Measurements from ENCODE around the gene MARCKSL1.
"Not testable (repeated sequence)": the region's sequence is repeated elsewhere in the genome, so short reads cannot be mapped to it uniquely, and the experiment has no call there.

Gene MARCKSL1

GRCh38 chr1:32333251-32333963 lies 2.6 kb downstream of the MARCKSL1 start:
- no peak for DNase-seq (ENCODE audit: low read depth, low spot score)

GRCh38 chr1:32332290-32333079 lies 3.5 kb downstream of the MARCKSL1 start:
- DNase-seq (ENCODE audit: low read depth, low spot score), result peak; percentile 76

DNA sequence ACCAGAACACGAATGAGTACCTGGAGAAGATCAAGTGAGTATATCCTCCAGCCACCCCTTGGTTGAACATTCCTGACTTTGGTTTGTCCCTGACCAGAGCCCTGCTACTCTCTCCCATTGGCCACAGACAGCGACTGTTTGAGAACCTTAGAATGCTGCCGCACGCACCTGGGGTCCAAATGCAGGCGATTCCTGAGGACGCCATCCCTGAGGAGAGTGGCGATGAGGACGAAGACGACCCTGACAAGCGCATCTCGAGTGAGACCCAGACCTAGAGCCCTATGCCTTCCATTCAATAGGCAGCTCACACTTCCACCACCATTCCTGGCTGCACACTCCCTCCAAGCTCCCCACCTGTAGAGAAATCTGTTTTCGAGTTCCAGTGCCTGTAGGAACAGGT lies 4.5 kb downstream of the MARCKSL1 start:
- no peak for DNase-seq (ENCODE audit: low read depth, low spot score)

DNA sequence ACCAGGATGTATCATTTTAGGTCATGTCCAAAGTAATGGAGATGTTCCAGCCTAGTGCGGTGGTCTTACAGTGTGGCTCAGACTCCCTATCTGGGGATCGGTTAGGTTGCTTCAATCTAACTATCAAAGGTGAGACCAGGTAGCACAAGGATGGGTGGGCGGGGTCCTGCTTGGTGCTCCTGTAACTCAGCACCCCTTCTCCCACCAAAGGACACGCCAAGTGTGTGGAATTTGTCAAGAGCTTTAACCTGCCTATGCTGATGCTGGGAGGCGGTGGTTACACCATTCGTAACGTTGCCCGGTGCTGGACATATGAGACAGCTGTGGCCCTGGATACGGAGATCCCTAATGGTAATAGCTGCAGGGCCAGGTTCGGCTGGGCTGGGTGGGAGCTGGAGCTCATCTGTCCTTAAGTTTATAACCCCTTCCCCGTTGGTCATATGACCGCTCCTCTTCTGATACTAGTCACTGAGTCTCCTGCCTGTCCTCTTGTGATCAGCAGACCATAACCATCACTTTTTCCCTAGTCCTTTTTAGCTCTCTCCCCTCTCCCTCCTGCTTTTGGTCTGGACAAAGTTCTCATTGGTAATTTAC lies 5.4 kb downstream of the MARCKSL1 start:
- DNase-seq (ENCODE audit: low read depth, low spot score), result no peak

GRCh38 chr1:32329931-32330466 lies 6.0 kb downstream of the MARCKSL1 start:
- no peak for DNase-seq (ENCODE audit: low read depth, low spot score)

DNA sequence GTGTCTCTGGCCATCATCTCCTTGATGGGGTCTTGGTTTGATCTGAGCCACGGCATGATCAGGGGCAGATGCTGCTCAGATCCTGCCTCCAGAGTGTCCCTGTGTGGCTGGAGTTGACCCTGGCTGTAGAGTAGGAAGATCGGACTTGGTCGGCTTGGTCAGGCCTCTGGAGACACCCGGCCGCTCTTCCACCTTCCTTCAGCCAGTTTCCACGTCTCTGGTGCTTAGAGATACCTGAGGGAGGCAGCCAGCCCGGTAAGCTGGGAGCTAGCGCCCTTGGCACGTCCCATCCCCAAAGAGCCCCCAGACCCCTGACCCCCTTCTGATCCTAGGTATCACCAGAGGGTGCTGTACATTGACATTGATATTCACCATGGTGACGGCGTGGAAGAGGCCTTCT lies 8.8 kb downstream of the MARCKSL1 start:
- DNase-seq (ENCODE audit: low read depth, low spot score), result no peak

DNA sequence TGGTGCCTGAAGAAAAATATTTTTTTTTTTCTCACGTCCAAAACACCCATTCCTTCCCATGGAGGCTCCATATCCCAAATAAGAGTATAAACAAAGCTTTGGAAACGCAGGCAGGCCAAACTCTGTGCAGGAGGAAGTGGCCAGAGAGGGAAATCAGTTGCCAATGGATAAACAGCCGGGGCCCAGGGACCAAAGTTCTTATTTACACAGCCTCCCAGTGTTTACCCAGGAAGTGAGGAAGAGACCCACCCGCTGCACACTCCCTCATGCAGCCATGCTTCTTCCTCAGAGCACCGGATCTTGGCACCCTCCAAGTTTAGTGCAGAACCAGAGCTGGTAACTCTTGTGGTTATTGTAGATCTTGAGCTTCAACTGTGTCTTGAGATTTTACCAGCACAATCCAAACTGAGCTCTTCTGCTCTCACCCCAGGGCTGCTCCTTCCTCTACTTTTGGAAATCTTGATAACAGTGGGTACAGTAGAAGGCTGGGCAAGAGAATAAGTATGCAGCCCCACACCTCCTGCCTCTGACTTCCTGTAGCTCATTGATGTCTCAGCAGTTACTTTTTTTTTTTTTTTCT lies 14.2 kb downstream of the MARCKSL1 start:
- DNase-seq (ENCODE audit: low read depth, low spot score), result no peak

DNA sequence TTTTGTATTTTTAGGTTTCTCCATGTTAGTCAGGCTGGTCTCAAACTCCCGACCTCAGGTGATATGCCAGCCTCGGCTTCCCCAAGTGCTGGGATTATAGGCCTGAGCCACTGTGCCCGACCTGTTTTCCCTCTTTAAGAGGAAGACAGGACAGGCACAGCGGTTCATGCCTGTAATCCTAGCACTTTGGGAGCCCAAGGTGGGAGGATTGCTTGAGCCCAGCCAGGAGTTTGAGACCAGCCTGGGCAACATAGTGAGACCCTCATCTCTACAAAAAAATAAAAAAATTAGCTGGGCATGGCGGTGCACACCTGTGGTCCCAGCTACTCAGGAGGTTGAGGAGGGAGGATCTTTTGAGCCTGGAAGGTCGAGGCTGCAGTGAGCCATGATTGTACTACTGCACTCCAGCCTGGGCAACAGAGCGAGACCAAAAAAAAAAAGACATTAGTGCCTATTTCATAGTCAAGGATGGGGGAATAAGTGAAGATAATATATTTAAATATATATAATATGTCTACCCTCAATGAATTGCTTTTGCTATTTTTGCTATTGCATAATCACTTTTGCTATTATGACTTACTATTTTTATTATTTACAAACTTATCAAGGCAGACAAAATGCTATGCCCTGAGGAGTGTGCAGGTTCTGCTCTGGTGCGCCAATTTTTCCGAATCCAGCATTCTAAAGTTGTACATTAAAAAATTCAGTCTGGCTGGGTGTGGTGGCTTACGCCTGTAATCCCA lies 17.7 kb downstream of the MARCKSL1 start:
- DNase-seq (ENCODE audit: low read depth, low spot score), result no peak

GRCh38 chr1:32316903-32317277 lies 19.1 kb downstream of the MARCKSL1 start:
- DNase-seq (ENCODE audit: low read depth, low spot score), result no peak

DNA sequence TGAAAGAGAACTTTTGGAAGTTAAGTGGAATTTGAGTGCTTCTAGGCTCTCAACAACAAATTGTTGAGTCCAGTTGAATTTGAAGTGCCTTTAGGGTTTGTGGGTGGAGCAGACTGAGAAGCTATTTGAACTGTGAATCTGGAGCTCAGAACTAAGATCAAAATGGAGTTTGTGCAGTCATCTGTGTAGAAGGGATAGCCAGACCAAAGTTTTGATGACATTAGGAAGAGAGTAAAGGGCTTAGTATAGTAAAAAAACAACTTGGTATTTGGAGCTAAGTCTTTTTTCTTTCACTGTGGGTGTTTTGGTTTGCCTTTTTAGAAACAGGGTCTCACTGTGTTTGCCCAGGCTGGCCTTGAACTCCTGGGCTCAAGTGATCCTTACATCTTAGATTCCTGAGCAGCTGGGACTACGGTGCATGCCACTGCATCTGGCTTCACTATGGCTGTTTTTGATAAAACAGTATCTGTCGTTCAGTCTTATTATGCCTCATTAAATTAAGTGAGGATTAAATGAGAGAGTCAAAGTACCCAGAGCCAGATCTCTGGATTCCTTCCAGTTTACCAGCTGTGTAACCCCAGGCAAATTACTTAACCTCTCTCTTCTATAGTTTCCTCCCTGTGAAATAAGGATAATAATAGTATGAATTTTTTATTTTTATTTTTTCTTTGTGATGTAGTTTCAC lies 24.2 kb downstream of the MARCKSL1 start:
- no peak for DNase-seq (ENCODE audit: low read depth, low spot score)

- no peak for DNase-seq (ENCODE audit: low read depth, low spot score)
Observed at GRCh38 chr1:32309960-32310359, 26.1 kb downstream of the MARCKSL1 start.

DNA sequence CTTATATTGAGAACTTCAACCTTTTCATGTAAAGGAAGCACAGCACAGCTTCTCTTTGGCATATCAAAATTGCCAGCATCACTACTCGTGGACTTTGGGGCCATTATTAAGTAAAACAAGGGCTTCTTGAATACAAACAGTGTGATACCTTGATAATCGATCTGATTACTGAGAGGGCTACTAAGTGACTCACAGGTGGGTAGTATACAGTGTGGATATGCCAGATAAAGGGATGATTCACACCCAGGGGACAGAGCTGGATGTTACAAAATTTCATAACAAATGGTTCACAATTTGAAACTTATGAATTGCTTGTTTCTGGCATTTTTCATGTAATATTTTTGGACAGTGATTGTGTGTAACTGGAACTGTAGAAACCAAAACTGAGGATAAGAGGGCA lies 28.7 kb downstream of the MARCKSL1 start:
- DNase-seq (ENCODE audit: low read depth, low spot score), result no peak

- no peak for DNase-seq (ENCODE audit: low read depth, low spot score)
Observed at GRCh38 chr1:32305310-32305709, 30.7 kb downstream of the MARCKSL1 start.

GRCh38 chr1:32303997-32304622 lies 31.9 kb downstream of the MARCKSL1 start:
- DNase-seq (ENCODE audit: low read depth, low spot score), result no peak

DNA sequence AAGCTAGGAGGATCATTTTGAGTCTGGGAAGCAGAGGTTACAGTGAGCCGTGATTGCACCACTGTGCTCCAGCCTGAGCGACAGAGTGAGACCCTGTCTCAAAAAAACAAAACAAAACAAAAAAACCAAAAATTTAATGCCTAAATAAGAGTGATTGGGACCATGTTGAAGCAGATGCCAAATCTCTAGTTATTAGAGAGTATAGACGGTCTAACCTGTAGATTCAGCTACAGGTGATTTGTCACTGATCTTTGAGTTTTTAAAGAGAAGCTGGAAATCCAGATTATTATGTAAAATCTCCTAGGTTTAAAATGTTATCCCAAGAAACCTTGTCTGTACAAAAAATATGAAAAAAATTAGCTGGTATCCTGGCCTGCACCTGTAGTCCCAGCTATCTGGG lies 32.7 kb downstream of the MARCKSL1 start:
- no peak for DNase-seq (ENCODE audit: low read depth, low spot score)

DNA sequence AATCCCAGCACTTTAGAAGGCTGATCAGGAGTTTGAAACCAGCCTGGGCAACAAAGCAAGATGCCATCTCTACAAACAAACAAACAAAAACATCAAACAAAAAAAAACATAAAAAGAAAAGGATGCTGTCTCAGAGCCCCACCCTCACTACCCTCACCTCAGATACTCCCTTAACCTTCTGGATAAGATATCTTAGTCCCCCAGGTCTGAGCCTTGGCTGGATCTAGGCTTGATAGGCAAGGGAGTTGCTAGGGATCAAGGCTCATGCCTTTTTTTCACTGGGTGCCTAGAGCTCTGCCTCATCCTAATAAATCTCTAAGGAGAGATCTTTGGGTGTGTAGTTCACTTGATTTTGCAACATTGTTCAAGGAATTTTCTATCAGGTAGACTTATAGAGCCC lies 36.7 kb downstream of the MARCKSL1 start:
- no peak for DNase-seq (ENCODE audit: low read depth, low spot score)

DNA sequence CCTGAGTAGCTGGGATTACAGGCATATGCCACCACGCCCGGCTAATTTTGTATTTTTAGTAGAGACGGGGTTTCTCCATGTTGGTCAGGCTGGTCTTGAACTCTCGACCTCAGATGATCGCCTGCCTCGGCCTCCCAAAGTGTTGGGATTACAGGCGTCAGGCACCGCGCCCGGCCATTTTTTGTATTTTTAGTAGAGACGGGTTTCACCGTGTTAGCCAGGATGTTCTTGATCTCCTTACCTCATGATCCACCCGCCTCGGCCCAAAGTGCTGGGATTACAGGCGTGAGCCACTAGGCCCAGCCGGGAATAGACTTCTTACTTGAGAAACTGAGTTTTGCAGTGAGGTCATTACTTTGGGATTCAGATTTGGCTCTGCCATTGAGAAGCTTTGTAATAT lies 37.8 kb downstream of the MARCKSL1 start:
- DNase-seq (ENCODE audit: low read depth, low spot score), result not testable (repeated sequence)

DNA sequence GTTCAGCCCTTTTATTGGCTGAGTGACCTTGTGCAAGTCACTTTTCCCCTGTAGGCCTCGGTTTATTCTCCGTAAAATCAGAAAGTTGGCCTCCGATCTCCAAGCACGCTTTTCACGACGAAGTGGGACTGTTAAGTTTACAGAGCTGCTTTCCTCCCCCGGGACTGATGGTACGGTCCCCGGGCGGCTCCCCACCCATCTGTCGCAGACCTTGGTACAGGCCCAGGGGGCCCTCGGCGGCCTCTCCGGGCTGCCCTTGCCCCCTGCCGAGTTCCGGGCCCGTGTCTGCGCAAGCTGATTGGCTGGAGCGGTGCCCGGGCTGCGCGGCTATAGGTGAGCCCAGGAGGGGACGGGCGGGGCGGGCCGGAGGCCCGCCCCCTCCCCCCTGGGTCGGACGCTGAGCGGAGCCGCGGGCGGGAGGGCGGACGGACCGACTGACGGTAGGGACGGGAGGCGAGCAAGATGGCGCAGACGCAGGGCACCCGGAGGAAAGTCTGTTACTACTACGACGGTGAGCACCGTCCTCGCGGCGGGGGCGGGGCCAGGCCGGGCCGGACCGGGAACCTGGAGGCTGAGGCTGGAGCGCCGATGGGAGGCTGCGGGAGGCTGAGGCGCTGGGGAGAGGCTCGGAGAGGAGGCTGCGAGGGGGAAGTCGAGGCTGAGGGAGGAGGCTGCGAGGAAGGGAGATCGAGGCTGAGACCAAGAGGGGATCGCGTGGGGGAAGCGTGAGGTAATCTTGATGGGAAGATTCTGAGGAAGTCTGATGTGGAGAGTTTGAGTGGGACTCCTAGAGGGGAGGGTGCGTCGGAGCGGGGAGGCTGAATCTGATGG lies 44.1 kb downstream of the MARCKSL1 start, which contains the start of gene HDAC1:
Gene HDAC1 (plus strand): TSS at position 376 of the 831 bp plus-strand sequence. CDS start 87 bp downstream, at position 463.
- peak; percentile 97 for DNase-seq (ENCODE audit: low read depth, low spot score)

GRCh38 chr1:32291145-32291707 lies 44.8 kb downstream of the MARCKSL1 start:
- peak; percentile 15 for DNase-seq (ENCODE audit: low read depth, low spot score)

Data from ELF-1 (cell line).